Kidney tubule cell (primary cell): Measurements from ENCODE around the gene CAMK4.
"Not testable (repeated sequence)": the region's sequence is repeated elsewhere in the genome, so short reads cannot be mapped to it uniquely, and the experiment has no call there.

Source experiments
- DNase-seq: peaks from one replicate; pipeline ENCODE4 v3.0.0-alpha.2; 2018; ENCODE audit warnings: low spot score

Gene CAMK4

DNA sequence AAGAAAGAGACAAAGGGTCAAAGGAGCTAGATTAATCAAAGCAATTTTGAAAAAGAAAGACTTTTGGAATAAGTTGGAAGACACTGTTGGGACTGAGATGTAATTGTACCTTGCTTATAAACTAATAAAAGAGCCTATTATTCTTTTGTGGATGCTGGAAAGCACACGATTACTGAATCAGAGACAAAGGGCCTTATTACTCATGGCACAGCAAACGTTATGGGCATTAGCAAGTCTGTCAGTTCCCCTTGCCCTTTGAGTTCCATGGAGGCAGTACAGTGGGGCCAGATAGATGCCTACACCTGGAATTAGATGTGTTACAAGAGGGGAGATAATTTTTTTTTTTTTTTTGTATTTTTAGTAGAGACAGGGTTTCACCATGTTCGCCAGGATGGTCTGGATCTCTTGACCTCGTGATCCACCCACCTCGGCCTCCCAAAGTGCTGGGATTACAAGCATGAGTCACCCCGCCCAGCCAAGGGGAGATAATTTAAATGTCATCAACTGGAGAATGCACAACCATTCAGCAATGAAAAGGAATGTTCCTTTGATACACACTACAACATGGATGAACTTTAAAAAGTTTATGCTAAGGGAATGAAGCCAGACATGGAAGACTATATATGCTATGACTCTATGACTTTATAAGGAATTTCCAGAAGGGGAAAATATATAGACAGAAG, 159.2 kb downstream of the CAMK4 start:
- DNase-seq, result peak; percentile 7

DNA sequence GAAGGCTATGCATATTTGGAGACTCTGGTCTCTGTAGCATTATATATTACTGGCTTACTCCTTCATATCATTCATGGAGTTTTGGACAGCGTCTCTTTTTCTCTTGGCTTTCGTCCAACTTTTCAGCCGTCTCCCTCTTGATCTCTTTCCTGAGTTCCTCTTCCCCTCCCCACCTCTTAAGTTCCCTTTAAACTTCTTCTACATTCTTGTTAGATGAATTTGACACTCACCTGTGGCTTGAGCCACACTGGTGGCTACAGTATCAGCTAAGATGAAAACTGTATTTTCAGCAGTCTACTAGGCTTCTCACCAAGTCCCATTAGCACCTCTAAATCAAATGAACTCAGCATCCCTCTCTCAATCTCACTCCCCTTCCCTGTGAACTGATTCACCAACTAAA, 160.0 kb downstream of the CAMK4 start:
- peak; percentile 27 for DNase-seq

- DNase-seq, result no peak
Measured at GRCh38 chr5:111385051-111385450, 160.9 kb downstream of the CAMK4 start.

DNA sequence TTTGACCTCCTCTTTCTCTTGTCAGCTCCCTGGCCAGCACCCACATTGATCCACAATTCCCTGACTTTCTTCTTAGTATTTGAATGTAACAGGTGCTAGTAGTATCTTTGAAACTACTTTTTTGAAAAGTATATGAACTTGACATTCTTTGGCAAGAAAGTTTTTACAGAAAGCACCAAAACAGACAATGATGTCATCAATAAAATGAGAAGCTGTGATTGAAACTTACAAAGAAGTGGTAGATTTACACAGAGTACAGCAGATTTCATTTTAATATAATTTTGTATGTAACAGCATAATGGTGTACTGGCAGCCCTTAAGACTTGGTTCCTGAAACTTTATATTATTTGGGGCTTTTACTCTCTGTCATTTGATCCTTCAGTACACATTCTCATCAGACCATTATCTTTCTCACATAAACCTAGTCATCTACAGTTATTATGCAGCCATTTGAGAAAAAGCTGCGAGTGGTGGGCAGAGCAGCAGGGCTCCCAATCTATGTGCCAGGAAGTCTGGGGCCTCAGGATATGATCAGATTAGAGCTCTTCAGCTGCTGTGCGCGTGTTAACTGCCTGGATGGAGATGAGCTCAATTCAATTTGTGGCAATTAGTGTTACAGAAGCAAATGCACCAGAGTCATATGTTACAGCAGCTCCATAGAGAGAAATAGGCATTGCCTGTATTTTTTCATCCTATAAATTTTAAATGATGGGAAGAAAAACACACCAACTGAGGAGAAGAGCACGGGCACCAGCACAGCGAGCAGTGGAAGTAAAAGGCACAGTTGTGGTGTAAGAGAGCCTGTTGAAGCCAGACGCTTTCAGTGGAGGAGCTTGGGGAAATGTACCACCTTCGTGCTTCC, 162.0 kb downstream of the CAMK4 start:
- no peak for DNase-seq

- DNase-seq, result no peak
Measured at GRCh38 chr5:111386832-111387162, 162.6 kb downstream of the CAMK4 start.

- no peak for DNase-seq
Measured at GRCh38 chr5:111387361-111387760, 163.2 kb downstream of the CAMK4 start.

DNA sequence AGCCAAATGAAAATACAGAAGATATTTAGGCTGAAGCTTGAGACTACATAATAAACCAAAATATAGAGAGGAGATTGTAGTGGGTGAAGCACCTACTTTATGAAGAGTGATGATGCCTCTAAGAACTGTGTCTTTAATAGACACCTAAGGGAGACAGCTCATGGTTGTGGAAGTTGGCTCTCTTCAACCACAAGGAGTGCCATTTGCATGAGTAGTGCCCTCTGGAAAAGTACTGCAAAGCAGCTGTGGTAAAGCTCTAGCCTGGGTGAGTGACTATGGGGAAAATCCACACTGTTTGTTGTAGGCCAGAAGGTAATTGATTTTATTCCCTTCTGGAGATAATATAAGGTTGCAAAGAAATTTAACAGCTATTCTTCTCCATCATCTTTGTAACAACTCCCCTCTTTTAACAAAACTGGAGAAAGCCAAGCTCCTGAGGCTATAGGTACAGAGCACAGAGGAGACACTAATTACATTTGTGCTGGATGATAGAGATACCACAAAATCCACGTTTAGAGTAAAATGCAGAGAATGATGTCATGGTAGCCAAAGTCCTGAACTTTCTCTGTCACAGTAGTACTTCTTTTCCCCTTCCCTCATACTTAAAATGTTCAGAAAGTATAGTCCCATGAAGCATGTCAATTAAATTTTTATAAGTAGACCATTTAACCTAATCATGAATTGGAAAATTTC, 165.4 kb downstream of the CAMK4 start:
- DNase-seq, result peak; percentile 89

DNA sequence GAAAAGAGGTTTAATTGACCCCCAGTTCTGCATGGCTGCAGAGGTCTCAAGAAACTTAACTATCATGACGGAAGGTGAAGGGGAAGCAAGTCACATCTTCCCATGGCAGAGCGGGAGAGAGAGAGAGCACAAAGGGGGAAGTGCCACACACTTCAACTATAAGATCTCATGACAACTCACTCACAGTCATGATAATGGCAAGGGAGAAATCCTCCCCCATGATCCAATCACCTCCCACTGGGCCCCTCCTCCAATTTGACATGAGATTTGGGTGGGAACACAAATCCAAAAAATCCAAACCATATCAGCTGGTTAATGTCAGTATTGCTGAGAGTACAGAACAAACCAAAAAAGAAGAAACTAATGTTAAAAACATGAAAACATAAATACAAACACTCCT, 168.0 kb downstream of the CAMK4 start:
- DNase-seq, result no peak

GRCh38 chr5:111394586-111394985, 170.4 kb downstream of the CAMK4 start:
- no peak for DNase-seq

- no peak for DNase-seq
Measured at GRCh38 chr5:111398013-111398412, 173.8 kb downstream of the CAMK4 start.

GRCh38 chr5:111399113-111399512, 174.9 kb downstream of the CAMK4 start:
- DNase-seq, result no peak

DNA sequence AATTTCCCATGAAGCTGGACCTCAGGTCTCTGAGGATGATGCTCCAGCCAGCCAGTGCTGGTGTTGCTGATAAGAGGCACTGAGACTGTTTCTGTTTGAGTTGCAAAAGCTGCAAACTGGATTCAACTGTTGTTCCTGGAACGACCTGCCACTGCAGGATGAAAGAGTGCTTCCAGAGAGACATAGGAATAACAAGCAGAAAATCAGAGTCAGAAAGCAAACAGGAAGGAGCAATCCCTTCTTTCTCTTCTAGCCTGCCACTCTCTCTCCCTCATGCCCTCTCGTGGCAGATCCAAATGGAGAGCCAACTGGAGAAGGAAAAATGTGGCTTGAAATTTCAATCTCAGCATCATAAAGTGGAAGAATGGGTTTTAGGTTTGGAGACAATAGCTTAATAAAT, 177.7 kb downstream of the CAMK4 start:
- no peak for DNase-seq

DNA sequence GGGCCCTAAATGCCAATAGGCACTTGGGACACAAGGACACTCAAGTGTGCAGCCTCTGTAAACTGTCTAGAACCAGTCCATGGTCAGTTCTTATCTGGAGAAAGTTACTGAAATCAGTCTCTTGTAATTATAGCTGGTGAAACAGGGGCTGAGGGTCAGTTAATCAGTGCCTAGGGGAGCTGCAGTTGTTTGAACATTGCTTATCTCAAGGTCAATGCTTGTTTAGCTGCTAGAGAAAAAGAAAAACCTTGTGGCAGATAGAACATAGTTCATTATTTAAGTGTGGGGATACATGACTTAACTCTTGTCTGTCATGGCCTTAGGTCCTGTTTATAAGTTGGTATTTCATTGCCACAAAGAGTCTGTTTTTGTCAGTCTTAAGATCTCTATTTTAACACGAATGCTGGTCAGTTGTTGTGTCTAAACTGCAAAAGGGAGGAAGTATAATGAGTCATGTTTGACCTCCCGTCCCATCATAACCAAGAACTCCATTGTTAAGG, 180.1 kb downstream of the CAMK4 start:
- no peak for DNase-seq

GRCh38 chr5:111407562-111407961, 183.4 kb downstream of the CAMK4 start:
- no peak for DNase-seq

DNA sequence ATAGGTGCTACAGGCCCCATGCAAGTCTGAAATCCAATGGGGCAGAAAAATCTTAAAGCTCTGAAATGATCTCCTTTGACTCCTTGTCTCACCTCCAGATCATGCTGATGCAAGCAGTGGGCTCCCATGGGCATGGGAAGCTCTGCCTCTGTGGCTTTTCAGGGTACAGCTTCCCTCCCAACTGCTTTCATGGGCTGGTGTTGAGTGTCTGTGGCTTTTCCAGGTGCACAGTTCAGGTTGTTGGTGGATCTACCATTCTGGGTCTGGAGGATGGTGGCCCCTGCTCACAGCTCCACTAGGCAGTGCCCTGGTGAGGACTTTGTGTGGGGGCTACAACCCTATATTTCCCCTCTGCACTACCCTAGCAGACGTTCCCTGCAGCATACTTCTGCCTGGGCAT, 184.6 kb downstream of the CAMK4 start:
- DNase-seq, result no peak

- not testable (repeated sequence) for DNase-seq
Measured at GRCh38 chr5:111409266-111409665, 185.1 kb downstream of the CAMK4 start.

- not testable (repeated sequence) for DNase-seq
Measured at GRCh38 chr5:111410067-111410466, 185.9 kb downstream of the CAMK4 start.

DNA sequence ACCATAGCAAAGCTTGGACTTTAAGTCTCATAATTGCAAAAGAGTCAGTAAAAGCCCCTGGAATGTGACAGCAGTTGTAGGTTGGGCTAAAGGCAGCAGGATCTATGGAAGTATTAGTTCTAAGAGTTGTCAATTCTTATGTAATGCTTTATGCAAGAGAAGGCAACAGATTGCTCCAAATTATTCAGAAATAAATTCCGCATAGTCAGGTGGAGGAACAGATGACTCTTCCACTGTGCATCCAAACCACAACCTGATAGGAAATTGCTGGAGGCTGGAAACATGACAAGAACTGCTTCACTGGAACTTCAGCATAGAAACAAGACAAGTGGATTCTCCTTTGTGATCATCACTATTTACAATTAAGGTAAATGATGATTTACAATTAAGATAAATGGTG, 187.1 kb downstream of the CAMK4 start:
- DNase-seq, result peak; percentile 25

DNA sequence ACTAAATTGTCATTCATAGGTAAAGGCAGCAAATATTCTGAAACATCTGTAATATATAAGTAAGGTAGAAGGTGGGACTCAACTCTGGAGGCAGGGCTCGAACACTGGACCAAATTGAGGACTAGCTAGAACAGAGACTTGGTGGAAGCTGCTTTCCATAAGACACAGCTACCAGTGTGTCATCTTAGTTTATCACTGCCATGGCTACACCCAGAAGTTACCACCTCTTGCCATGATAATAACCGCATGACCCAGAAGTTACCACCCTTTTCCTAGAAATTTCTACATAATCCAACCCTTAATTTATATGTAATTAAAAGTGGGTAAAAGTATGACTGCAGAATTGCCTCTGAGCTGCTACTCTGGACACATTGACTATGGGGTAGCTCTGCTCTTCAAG, 188.4 kb downstream of the CAMK4 start:
- DNase-seq, result no peak

GRCh38 chr5:111415053-111415452, 190.9 kb downstream of the CAMK4 start:
- DNase-seq, result no peak

DNA sequence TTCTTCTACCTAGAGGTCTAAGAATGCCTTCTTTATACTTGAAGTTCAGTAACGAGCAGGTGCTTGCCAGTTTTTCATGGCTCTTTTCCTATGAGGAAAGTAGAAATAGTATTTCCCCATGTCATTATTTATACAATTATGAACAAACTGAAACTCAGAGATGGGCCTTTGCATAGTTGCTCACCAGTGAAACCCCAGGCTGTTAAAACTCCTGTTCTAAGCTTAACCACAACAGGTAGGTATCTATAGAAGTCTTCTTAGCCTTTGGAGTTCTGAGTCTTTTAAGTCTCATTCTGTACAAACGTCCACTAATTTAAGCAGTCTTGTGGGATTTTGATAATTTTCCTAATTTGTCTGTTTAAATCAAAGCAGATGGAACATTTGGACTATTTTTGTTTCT, 198.1 kb downstream of the CAMK4 start:
- DNase-seq, result no peak

DNA sequence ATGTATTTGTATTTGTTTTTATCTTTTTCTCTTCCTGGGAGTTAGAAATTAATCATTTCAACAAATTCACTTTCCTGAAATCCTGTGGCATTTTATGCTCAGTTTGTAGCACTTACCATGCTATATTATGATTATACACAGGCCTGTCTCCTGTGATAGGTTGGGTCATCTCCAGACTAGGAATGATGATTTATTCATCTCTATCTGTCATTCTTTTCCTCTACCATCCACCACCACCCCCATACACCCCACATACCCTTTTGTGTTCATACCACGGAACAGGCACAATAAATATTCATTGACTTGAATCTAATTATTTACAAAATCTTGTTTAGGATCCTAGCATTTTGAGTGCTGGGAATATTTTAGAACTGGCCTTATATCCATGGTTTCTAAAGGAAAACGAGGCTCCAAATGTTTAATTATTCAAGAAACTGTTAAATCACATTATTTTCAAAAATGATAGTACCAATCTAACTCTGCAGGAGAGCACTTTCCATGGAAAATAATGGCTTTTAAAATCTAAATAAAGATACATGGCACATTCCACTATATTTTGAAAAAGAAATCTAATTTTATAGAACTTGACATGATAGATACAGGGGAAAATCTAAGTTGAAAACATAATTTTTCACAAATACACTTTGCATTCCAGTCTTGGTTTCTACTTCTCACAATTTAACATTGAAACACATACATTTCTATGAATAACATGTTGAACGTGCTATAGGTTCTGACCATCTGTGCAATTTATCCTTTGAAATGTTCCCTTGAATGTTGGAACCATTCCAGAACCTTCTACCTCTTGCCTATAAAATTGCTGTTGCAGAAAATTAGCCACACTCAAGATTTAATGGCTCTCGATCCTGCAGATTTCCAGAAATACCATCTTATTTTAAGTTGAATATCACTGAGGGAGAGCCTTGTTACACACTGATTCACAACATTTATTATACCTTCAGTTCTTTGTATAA, 198.8 kb downstream of the CAMK4 start:
- DNase-seq, result no peak
